NT2/D1 (cell line): ENCODE data around the gene ZYG11A.

Experiments
- SUZ12 ChIP-seq: IDR thresholded peaks from 2 replicates; pipeline ENCODE4 v1.6.1; 2011; ENCODE audit not compliant: insufficient read length, insufficient read depth; ENCODE audit errors: extremely low read depth
- ZNF274 ChIP-seq: IDR thresholded peaks from 2 replicates; pipeline ENCODE4 v1.6.1; 2011; ENCODE audit warnings: mild to moderate bottlenecking, low read depth, low read length

GRCh38 chr1:52918201-52918600 is 75.6 kb downstream of the ZYG11A start:
- no peak for TF ChIP-seq SUZ12
- TF ChIP-seq ZNF274, result no peak
